Lung (tissue), 12 donors: Measurements from ENCODE around the gene ITPKB. TPM values are rescaled to one million over a fixed set of nuclear protein-coding genes. Genes with fewer than 3 reads are reported as not detected.
A peak's percentile ranks its signal among the peaks of the same experiment; 100 is the strongest.

Experiments
- ATAC-seq: fragments of 200-7000 bp; cut with Tn5 transposase; one replicate; pipeline ENCODE4 v1.9.1; 2020; ENCODE audit warnings: moderate number of reproducible peaks; ENCODE audit not compliant: insufficient read depth, low FRiP score
- DNase-seq, 3 donors: peaks; one replicate each; pipeline ENCODE4 v3.0.0-alpha.2; 2013 to 2017
- H3K27ac ChIP-seq, 2 donors: one replicate each; pipeline ENCODE4 v1.5.1; 2013; ENCODE audit warnings: mild to moderate bottlenecking in 2 of 2, moderate library complexity in 2 of 2, control low read depth in 1 of 2, inconsistent platforms in 1 of 2, low read depth in 1 of 2, low read length in 1 of 2
- H3K27me3 ChIP-seq, 3 donors: one replicate each; pipeline ENCODE4 v1.5.1; 2013; ENCODE audit warnings: low read length in 2 of 3; ENCODE audit not compliant: control insufficient read depth in 3 of 3, insufficient read depth in 3 of 3
- H3K36me3 ChIP-seq, 4 donors: one replicate each; pipeline ENCODE4 v1.5.1; 2013; ENCODE audit warnings: low read length in 4 of 4, mild to moderate bottlenecking in 1 of 4, moderate library complexity in 1 of 4; ENCODE audit not compliant: control insufficient read depth in 4 of 4, insufficient read depth in 4 of 4
- H3K4me1 ChIP-seq, 5 donors: one replicate each; pipeline ENCODE4 v1.5.1; 2013; ENCODE audit warnings: low read length in 5 of 5, mild to moderate bottlenecking in 2 of 5, moderate library complexity in 1 of 5; ENCODE audit not compliant: control insufficient read depth in 5 of 5, insufficient read depth in 5 of 5
- H3K4me3 ChIP-seq: one replicate; pipeline ENCODE4 v1.5.1; 2013; ENCODE audit warnings: mild to moderate bottlenecking, control low read depth, moderate library complexity
- H3K9ac ChIP-seq, 2 donors: one replicate each; pipeline ENCODE4 v1.5.1; 2013; ENCODE audit warnings: low read length in 2 of 2, control low read depth in 1 of 2; ENCODE audit not compliant: insufficient read depth in 1 of 2
- H3K9me3 ChIP-seq, 4 donors: one replicate each; pipeline ENCODE4 v1.5.1; 2013; ENCODE audit warnings: low read length in 3 of 4, mild to moderate bottlenecking in 1 of 4, moderate library complexity in 1 of 4; ENCODE audit not compliant: control insufficient read depth in 4 of 4, insufficient read depth in 3 of 4
- WGBS, 2 donors: extraction: QIAGEN DNeasy Blood & Tissue Kit; methylation state at CpG; one replicate each; pipeline ENCODE4 v1.1.7; 2013; 5-methylcytosine and 5-hydroxymethylcytosine counted together
- polyA plus RNA-seq, 2 donors: library from polyadenylated mRNA; stranded (reverse); fragments of 200-250 nt; gene quantifications; one replicate each; pipeline ENCODE4 v1.2.1, GENCODE V29; 2013
- total RNA-seq, 2 donors: library from RNA; depleted of rRNA in 1 of 2; stranded (reverse); fragments of >200 nt in 1 of 2; gene quantifications; one replicate each; pipeline ENCODE4 v1.2.1, GENCODE V29; 2014 to 2021
- TF ChIP-seq, protein P1 (sequence below): IDR thresholded peaks from 2 replicates; pipeline ENCODE4 v1.5.1; 2012; ENCODE audit warnings: mild to moderate bottlenecking; ENCODE audit errors: control extremely low read depth, extremely low read depth
- donor health status: control.
- donor health status: control.
- donor health status: Bipolar disorder and iron deficiency.
- donor health status: healthy.
- donor health status: DM: yes; HTN: yes; CAD: no.

ITPKB gene
- total and polyA plus RNA-seq, 4 donors = 9.9 to 46.6 (median 28.1) TPM

GRCh38 chr1:226714148-226714547, 24.9 kb downstream of the ITPKB start:
- no peak overlapping the region for H3K27ac ChIP-seq
- ATAC-seq = no peak
- no peak for DNase-seq
- TF ChIP-seq, protein P1, sequence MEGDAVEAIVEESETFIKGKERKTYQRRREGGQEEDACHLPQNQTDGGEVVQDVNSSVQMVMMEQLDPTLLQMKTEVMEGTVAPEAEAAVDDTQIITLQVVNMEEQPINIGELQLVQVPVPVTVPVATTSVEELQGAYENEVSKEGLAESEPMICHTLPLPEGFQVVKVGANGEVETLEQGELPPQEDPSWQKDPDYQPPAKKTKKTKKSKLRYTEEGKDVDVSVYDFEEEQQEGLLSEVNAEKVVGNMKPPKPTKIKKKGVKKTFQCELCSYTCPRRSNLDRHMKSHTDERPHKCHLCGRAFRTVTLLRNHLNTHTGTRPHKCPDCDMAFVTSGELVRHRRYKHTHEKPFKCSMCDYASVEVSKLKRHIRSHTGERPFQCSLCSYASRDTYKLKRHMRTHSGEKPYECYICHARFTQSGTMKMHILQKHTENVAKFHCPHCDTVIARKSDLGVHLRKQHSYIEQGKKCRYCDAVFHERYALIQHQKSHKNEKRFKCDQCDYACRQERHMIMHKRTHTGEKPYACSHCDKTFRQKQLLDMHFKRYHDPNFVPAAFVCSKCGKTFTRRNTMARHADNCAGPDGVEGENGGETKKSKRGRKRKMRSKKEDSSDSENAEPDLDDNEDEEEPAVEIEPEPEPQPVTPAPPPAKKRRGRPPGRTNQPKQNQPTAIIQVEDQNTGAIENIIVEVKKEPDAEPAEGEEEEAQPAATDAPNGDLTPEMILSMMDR = no peak
- H3K9me3 ChIP-seq = no peaks in the 10 kb centered on the region
- H3K9ac ChIP-seq = no peak overlapping the region
- H3K4me3 ChIP-seq = no peak overlapping the region
- H3K36me3 ChIP-seq = peaks cover 0 to 8% (median 2%) of the 10 kb centered on the region in 4 donors
- H3K27me3 ChIP-seq = no peaks in the 10 kb centered on the region
- H3K4me1 ChIP-seq = peaks cover 0 to 23% (median 3%) of the 10 kb centered on the region in 5 donors

DNA sequence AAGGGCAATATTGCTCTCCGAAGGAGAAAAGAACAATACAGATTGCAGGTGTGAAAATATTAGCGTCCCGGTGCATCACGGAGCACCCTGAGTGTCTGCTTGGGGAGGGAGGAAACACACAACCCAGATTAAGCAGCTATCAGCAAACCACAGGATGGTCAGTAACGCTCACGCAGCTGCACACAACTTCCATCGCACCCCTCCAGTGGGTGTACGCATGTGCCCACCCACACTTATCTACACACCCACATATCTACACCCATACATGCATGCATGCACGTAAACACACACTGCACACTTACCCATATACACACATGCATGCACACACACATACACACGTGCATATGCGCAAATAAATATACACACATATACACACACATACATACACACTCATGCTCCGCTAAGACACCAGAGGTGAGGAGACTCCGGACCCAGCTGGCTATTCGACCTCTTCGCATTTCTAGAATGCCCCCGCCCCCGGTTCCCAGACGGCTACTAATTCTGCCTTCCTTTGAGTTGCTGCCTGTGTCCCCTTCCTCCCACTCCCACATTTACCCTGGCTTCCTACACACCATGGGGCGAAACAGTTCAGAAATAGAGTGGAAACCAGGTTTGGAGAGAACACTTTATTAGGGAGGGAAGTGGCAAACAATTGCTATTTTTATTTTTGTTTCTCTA, 26.2 kb downstream of the ITPKB start:
- H3K9me3 ChIP-seq = no peaks in the 10 kb centered on the region
- H3K27ac ChIP-seq = peak overlapping the region in 1 of 2 donors; percentile 27
- ATAC-seq = no peak
- H3K4me1 ChIP-seq = peaks cover 0 to 24% (median 3%) of the 10 kb centered on the region in 5 donors
- WGBS, 2 donors = 60 to 66% methylated on average over 19 of the region's 19 CpGs
- DNase-seq = no peak
- H3K36me3 ChIP-seq = peaks cover 0 to 8% (median 2%) of the 10 kb centered on the region in 4 donors
- H3K9ac ChIP-seq = no peak overlapping the region
- H3K27me3 ChIP-seq = no peaks in the 10 kb centered on the region
- H3K4me3 ChIP-seq = no peak overlapping the region
- TF ChIP-seq, protein P1 = no peak

GRCh38 chr1:226711976-226712741, 26.9 kb downstream of the ITPKB start:
- Histone ChIP-seq H3K27ac (peak overlapping the region in 1 of 2 donors; percentile 27), H3K36me3 (peaks cover 0 to 8% (median 2%) of the 10 kb centered on the region in 4 donors), H3K27me3 (no peaks in the 10 kb centered on the region), H3K4me3 (no peak overlapping the region), H3K9ac (no peak overlapping the region), H3K9me3 (no peaks in the 10 kb centered on the region), H3K4me1 (peaks cover 0 to 22% (median 3%) of the 10 kb centered on the region in 5 donors)
- DNase-seq (no peak), ATAC-seq (no peak)
- TF ChIP-seq, protein P1 = no peak
- 29 to 46% methylated on average over 21 of the region's 21 CpGs for WGBS, 2 donors
